ENCODE results near the gene FARSB.

Gene FARSB

GRCh38 chr2:222545823-222546795 is 109.8 kb downstream of the FARSB start:
- Histone ChIP-seq H3K27me3 (ENCODE audit: control insufficient read depth in 5 of 5, insufficient read depth in 4 of 5, low read length in 5 of 5) (peaks cover 0 to 2% (median 0%) of the 10 kb centered on the region in 5 donors), H3K4me1 (ENCODE audit: control insufficient read depth in 5 of 5, insufficient read depth in 5 of 5, low read length in 5 of 5) (no peaks in the 10 kb centered on the region), H3K27ac (ENCODE audit: low read depth, low read length) (no peak overlapping the region), H3K36me3 (ENCODE audit: control insufficient read depth in 5 of 5, insufficient read depth in 5 of 5, low read length in 5 of 5) (no peaks in the 10 kb centered on the region), H3K9ac (ENCODE audit: low read length in 5 of 5) (no peak overlapping the region), H3K9me3 (ENCODE audit: control insufficient read depth in 5 of 5, low read length in 5 of 5) (no peaks in the 10 kb centered on the region), H3K4me3 (ENCODE audit: low read depth in 1 of 5, low read length in 5 of 5) (no peak overlapping the region)

GRCh38 chr2:222544661-222545060 is 111.2 kb downstream of the FARSB start:
- Histone ChIP-seq H3K4me3 (ENCODE audit: low read depth in 1 of 5, low read length in 5 of 5) (no peak overlapping the region), H3K36me3 (ENCODE audit: control insufficient read depth in 5 of 5, insufficient read depth in 5 of 5, low read length in 5 of 5) (no peaks in the 10 kb centered on the region), H3K9ac (ENCODE audit: low read length in 5 of 5) (no peak overlapping the region), H3K27ac (ENCODE audit: low read depth, low read length) (no peak overlapping the region), H3K9me3 (ENCODE audit: control insufficient read depth in 5 of 5, low read length in 5 of 5) (no peaks in the 10 kb centered on the region), H3K4me1 (ENCODE audit: control insufficient read depth in 5 of 5, insufficient read depth in 5 of 5, low read length in 5 of 5) (no peaks in the 10 kb centered on the region), H3K27me3 (ENCODE audit: control insufficient read depth in 5 of 5, insufficient read depth in 4 of 5, low read length in 5 of 5) (no peaks in the 10 kb centered on the region)

- no peaks in the 10 kb centered on the region for H3K9me3 ChIP-seq (ENCODE audit: control insufficient read depth in 5 of 5, low read length in 5 of 5)
Measured at GRCh38 chr2:222538535-222538934, 117.4 kb downstream of the FARSB start.

GRCh38 chr2:222535477-222535876 is 120.4 kb downstream of the FARSB start:
- Histone ChIP-seq H3K36me3 (ENCODE audit: control insufficient read depth in 5 of 5, insufficient read depth in 5 of 5, low read length in 5 of 5) (no peaks in the 10 kb centered on the region), H3K27me3 (ENCODE audit: control insufficient read depth in 5 of 5, insufficient read depth in 4 of 5, low read length in 5 of 5) (peaks cover 0 to 8% (median 4%) of the 10 kb centered on the region in 5 donors), H3K27ac (ENCODE audit: low read depth, low read length) (no peak overlapping the region)

More at GRCh38 chr2:222538535-222538934, 117.4 kb downstream of the FARSB start:
- Histone ChIP-seq H3K4me1 (ENCODE audit: control insufficient read depth in 5 of 5, insufficient read depth in 5 of 5, low read length in 5 of 5) (no peaks in the 10 kb centered on the region), H3K27ac (ENCODE audit: low read depth, low read length) (no peak overlapping the region), H3K4me3 (ENCODE audit: low read depth in 1 of 5, low read length in 5 of 5) (no peak overlapping the region), H3K27me3 (ENCODE audit: control insufficient read depth in 5 of 5, insufficient read depth in 4 of 5, low read length in 5 of 5) (peaks cover 0 to 8% (median 4%) of the 10 kb centered on the region in 5 donors), H3K9ac (ENCODE audit: low read length in 5 of 5) (no peak overlapping the region), H3K36me3 (ENCODE audit: control insufficient read depth in 5 of 5, insufficient read depth in 5 of 5, low read length in 5 of 5) (no peaks in the 10 kb centered on the region)

GRCh38 chr2:222532315-222532714 is 123.6 kb downstream of the FARSB start:
- Histone ChIP-seq H3K27me3 (ENCODE audit: control insufficient read depth in 5 of 5, insufficient read depth in 4 of 5, low read length in 5 of 5) (peaks cover 0 to 8% (median 4%) of the 10 kb centered on the region in 5 donors), H3K4me3 (ENCODE audit: low read depth in 1 of 5, low read length in 5 of 5) (no peak overlapping the region), H3K9me3 (ENCODE audit: control insufficient read depth in 5 of 5, low read length in 5 of 5) (no peaks in the 10 kb centered on the region), H3K27ac (ENCODE audit: low read depth, low read length) (no peak overlapping the region), H3K36me3 (ENCODE audit: control insufficient read depth in 5 of 5, insufficient read depth in 5 of 5, low read length in 5 of 5) (no peaks in the 10 kb centered on the region), H3K4me1 (ENCODE audit: control insufficient read depth in 5 of 5, insufficient read depth in 5 of 5, low read length in 5 of 5) (no peaks in the 10 kb centered on the region), H3K9ac (ENCODE audit: low read length in 5 of 5) (no peak overlapping the region)

More at GRCh38 chr2:222535477-222535876, 120.4 kb downstream of the FARSB start:
- Histone ChIP-seq H3K4me1 (ENCODE audit: control insufficient read depth in 5 of 5, insufficient read depth in 5 of 5, low read length in 5 of 5) (no peaks in the 10 kb centered on the region), H3K9me3 (ENCODE audit: control insufficient read depth in 5 of 5, low read length in 5 of 5) (no peaks in the 10 kb centered on the region), H3K4me3 (ENCODE audit: low read depth in 1 of 5, low read length in 5 of 5) (no peak overlapping the region), H3K9ac (ENCODE audit: low read length in 5 of 5) (no peak overlapping the region)

- no peak overlapping the region for H3K4me3 ChIP-seq (ENCODE audit: low read depth in 1 of 5, low read length in 5 of 5)
- no peaks in the 10 kb centered on the region for H3K9me3 ChIP-seq (ENCODE audit: control insufficient read depth in 5 of 5, low read length in 5 of 5)
- H3K4me1 ChIP-seq (ENCODE audit: control insufficient read depth in 5 of 5, insufficient read depth in 5 of 5, low read length in 5 of 5): no peaks in the 10 kb centered on the region
- H3K36me3 ChIP-seq (ENCODE audit: control insufficient read depth in 5 of 5, insufficient read depth in 5 of 5, low read length in 5 of 5): no peaks in the 10 kb centered on the region
- no peak overlapping the region for H3K27ac ChIP-seq (ENCODE audit: low read depth, low read length)
- no peak overlapping the region for H3K9ac ChIP-seq (ENCODE audit: low read length in 5 of 5)
- no peaks in the 10 kb centered on the region for H3K27me3 ChIP-seq (ENCODE audit: control insufficient read depth in 5 of 5, insufficient read depth in 4 of 5, low read length in 5 of 5)
Measured at GRCh38 chr2:222526480-222527277, 129.2 kb downstream of the FARSB start.

GRCh38 chr2:222525811-222526210 is 130.1 kb downstream of the FARSB start:
- Histone ChIP-seq H3K36me3 (ENCODE audit: control insufficient read depth in 5 of 5, insufficient read depth in 5 of 5, low read length in 5 of 5) (no peaks in the 10 kb centered on the region), H3K9ac (ENCODE audit: low read length in 5 of 5) (no peak overlapping the region), H3K27me3 (ENCODE audit: control insufficient read depth in 5 of 5, insufficient read depth in 4 of 5, low read length in 5 of 5) (no peaks in the 10 kb centered on the region), H3K9me3 (ENCODE audit: control insufficient read depth in 5 of 5, low read length in 5 of 5) (no peaks in the 10 kb centered on the region), H3K27ac (ENCODE audit: low read depth, low read length) (no peak overlapping the region), H3K4me3 (ENCODE audit: low read depth in 1 of 5, low read length in 5 of 5) (no peak overlapping the region), H3K4me1 (ENCODE audit: control insufficient read depth in 5 of 5, insufficient read depth in 5 of 5, low read length in 5 of 5) (no peaks in the 10 kb centered on the region)

GRCh38 chr2:222523783-222524544 is 131.9 kb downstream of the FARSB start:
- no peaks in the 10 kb centered on the region for H3K27me3 ChIP-seq (ENCODE audit: control insufficient read depth in 5 of 5, insufficient read depth in 4 of 5, low read length in 5 of 5)
- H3K9ac ChIP-seq (ENCODE audit: low read length in 5 of 5): no peak overlapping the region

GRCh38 chr2:222522082-222522481 is 133.8 kb downstream of the FARSB start:
- peaks cover 3 to 9% (median 4%) of the 10 kb centered on the region in 5 donors for H3K4me1 ChIP-seq (ENCODE audit: control insufficient read depth in 5 of 5, insufficient read depth in 5 of 5, low read length in 5 of 5)
- no peak overlapping the region for H3K9ac ChIP-seq (ENCODE audit: low read length in 5 of 5)

More at GRCh38 chr2:222523783-222524544, 131.9 kb downstream of the FARSB start:
- H3K27ac ChIP-seq (ENCODE audit: low read depth, low read length): no peak overlapping the region
- no peak overlapping the region for H3K4me3 ChIP-seq (ENCODE audit: low read depth in 1 of 5, low read length in 5 of 5)
- H3K4me1 ChIP-seq (ENCODE audit: control insufficient read depth in 5 of 5, insufficient read depth in 5 of 5, low read length in 5 of 5): peaks cover 0 to 2% (median 0%) of the 10 kb centered on the region in 5 donors
- no peaks in the 10 kb centered on the region for H3K9me3 ChIP-seq (ENCODE audit: control insufficient read depth in 5 of 5, low read length in 5 of 5)
- H3K36me3 ChIP-seq (ENCODE audit: control insufficient read depth in 5 of 5, insufficient read depth in 5 of 5, low read length in 5 of 5): no peaks in the 10 kb centered on the region

More at GRCh38 chr2:222522082-222522481, 133.8 kb downstream of the FARSB start:
- no peaks in the 10 kb centered on the region for H3K27me3 ChIP-seq (ENCODE audit: control insufficient read depth in 5 of 5, insufficient read depth in 4 of 5, low read length in 5 of 5)
- no peak overlapping the region for H3K4me3 ChIP-seq (ENCODE audit: low read depth in 1 of 5, low read length in 5 of 5)
- no peaks in the 10 kb centered on the region for H3K36me3 ChIP-seq (ENCODE audit: control insufficient read depth in 5 of 5, insufficient read depth in 5 of 5, low read length in 5 of 5)
- no peaks in the 10 kb centered on the region for H3K9me3 ChIP-seq (ENCODE audit: control insufficient read depth in 5 of 5, low read length in 5 of 5)
- H3K27ac ChIP-seq (ENCODE audit: low read depth, low read length): no peak overlapping the region

Data from subcutaneous abdominal adipose tissue (tissue), 5 donors.